Nephron (organoid): ENCODE results near the gene TXNRD3.

Experiments
- H3K27ac Mint-ChIP-seq, 3 experiments: 2 replicates each; pipeline ENCODE4 v1.8.0; 2020; ENCODE audit warnings: mixed read lengths in 3 of 3, mild to moderate bottlenecking in 2 of 3, moderate library complexity in 1 of 3
- H3K27me3 Mint-ChIP-seq: 2 replicates; pipeline ENCODE4 v1.8.0; 2021; ENCODE audit warnings: low read depth, mild to moderate bottlenecking, moderate library complexity, mixed read lengths
- H3K36me3 Mint-ChIP-seq: 2 replicates; pipeline ENCODE4 v1.8.0; 2020; ENCODE audit warnings: low read depth, mixed read lengths
- H3K4me1 Mint-ChIP-seq: 2 replicates; pipeline ENCODE4 v1.8.0; 2020; ENCODE audit warnings: mixed read lengths
- H3K4me3 Mint-ChIP-seq, 3 experiments: 2 replicates each; pipeline ENCODE4 v1.8.0; 2020; ENCODE audit warnings: mild to moderate bottlenecking in 3 of 3, mixed read lengths in 3 of 3, moderate library complexity in 2 of 3
- H3K9me3 Mint-ChIP-seq: 2 replicates; pipeline ENCODE4 v1.8.0; 2020; ENCODE audit warnings: mixed read lengths
- TF ChIP-seq, protein P1 (sequence below), 3 experiments: fragments of 200-600 bp; sonication (generic); IDR thresholded peaks; one replicate each; pipeline ENCODE4 v1.5.0; 2021; ENCODE audit warnings: antibody characterized with exemption in 3 of 3; ENCODE audit not compliant: unreplicated experiment in 3 of 3

TXNRD3 gene

DNA sequence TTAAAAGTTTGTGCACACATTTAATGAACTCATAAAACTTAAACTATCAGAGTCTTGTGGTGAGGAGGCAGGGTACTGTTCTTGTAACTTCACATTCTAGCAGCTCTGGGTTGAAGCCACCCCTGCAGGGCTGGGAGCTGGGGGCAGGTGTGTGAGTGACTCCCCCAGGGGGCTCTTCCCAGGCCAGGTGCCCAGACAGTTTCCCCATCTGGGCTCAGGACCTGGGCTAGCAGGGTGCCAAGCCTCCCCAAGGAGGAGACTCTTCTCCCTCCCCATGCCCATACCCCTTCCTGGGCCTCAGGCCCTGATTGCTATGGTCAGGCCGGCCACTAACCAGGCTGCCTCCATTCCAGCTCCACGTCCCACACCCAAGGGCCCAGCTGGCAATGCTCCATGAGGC lies 27.1 kb upstream of the TXNRD3 start:
- peaks cover 33% of the 10 kb centered on the region for H3K27me3 Mint-ChIP-seq
- no peaks in the 10 kb centered on the region for H3K36me3 Mint-ChIP-seq
- TF ChIP-seq, protein P1, sequence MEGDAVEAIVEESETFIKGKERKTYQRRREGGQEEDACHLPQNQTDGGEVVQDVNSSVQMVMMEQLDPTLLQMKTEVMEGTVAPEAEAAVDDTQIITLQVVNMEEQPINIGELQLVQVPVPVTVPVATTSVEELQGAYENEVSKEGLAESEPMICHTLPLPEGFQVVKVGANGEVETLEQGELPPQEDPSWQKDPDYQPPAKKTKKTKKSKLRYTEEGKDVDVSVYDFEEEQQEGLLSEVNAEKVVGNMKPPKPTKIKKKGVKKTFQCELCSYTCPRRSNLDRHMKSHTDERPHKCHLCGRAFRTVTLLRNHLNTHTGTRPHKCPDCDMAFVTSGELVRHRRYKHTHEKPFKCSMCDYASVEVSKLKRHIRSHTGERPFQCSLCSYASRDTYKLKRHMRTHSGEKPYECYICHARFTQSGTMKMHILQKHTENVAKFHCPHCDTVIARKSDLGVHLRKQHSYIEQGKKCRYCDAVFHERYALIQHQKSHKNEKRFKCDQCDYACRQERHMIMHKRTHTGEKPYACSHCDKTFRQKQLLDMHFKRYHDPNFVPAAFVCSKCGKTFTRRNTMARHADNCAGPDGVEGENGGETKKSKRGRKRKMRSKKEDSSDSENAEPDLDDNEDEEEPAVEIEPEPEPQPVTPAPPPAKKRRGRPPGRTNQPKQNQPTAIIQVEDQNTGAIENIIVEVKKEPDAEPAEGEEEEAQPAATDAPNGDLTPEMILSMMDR (IDR thresholded peaks at IDR 0.05; ENCODE audit: unreplicated experiment in 3 of 3) = no peak
- H3K4me3 Mint-ChIP-seq = no peak overlapping the region
- H3K4me1 Mint-ChIP-seq = peaks cover 63% of the 10 kb centered on the region
- no peak overlapping the region for H3K27ac Mint-ChIP-seq
- H3K9me3 Mint-ChIP-seq = no peaks in the 10 kb centered on the region

DNA sequence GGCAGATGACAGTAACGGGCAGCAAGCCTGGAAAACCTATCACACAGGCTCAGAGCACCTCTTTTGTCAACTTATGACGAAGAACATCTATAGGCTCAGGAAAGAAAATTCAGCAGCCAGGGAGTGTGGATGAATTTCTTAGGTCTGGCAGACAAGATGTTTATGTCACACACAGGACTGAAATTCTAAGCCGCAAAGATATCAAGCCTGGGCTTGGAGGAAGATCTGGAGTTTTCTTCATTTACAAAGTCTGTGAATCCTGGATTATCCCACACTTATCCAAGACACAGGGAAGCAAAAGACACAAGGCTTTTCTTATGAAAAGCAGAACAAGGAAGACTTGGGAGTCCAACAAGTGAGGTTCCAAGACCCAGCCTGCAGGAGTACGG lies 25.7 kb upstream of the TXNRD3 start:
- Mint-ChIP-seq H3K27me3 (peaks cover 42% of the 10 kb centered on the region), H3K4me3 (no peak overlapping the region), H3K9me3 (no peaks in the 10 kb centered on the region), H3K27ac (peak overlapping the region in 2 of 3 experiments; percentile 6 to 24), H3K4me1 (peaks cover 62% of the 10 kb centered on the region), H3K36me3 (no peaks in the 10 kb centered on the region)
- TF ChIP-seq, protein P1 (IDR thresholded peaks at IDR 0.05; ENCODE audit: unreplicated experiment in 3 of 3) = no peak

DNA sequence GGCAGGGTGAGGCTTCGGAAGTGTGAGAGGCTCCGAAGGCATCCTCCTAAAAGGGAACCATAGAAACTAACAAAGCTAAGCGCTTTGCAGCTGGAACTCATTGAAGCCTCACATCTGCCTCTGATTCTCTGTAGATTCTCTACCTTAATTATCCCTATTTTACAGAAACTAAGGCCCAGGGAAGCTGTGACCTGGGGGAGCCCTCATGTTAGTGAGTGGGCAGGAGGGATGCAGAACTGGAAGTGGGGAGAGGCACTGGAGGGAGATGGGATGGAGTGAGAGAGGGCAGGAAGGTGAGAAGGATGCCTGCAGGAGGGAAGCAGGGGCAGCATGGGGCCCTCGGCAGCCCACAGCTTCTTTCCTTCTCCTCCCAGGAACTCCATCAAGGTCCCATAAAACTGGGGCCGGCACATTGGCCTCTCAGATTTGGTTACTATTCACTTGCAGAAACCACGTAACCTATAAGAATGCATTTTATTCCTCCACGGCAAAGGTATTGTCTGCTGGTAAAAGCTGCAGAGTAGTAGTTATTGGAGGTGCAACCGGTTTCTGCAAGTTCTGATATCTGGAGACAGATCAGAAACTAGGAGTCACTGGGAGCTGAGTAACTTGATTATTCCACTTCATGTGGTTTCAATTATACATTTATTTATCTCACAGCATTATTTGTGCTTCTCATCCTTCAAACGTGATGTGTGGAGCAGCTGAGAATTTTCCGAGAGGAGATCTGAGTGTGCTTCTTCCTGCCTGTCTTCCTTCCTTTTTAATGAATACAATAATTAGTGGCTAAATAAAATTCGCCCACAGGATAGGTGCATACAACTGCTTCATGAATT lies 25.1 kb upstream of the TXNRD3 start:
- TF ChIP-seq, protein P1 (IDR thresholded peaks at IDR 0.05; ENCODE audit: unreplicated experiment in 3 of 3) = no peak
- Mint-ChIP-seq H3K27ac (peak overlapping the region; percentile 24 to 65 (median 54)), H3K27me3 (peaks cover 42% of the 10 kb centered on the region), H3K4me3 (no peak overlapping the region), H3K4me1 (peaks cover 56% of the 10 kb centered on the region), H3K36me3 (no peaks in the 10 kb centered on the region), H3K9me3 (no peaks in the 10 kb centered on the region)

DNA sequence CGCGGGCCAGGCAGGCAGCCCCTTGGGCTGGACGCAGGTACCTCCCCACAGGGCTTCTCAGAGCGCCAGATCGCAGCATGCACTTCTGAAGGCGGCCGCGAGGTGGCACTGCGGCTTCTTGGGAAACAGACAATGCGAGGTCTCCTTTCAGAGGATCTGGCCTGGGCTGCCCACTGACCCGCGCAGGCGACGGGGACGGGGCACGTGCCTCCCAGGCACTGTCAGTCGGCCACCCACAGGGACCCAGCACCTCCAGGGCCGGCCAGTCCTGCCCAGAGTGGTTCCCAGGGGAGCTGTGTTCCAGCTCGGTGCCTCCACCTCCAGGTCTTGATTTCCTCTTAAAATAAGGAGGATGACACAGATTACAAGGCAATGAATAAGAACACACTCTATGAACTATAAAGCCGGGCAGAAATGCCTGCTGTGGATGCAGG lies 24.4 kb upstream of the TXNRD3 start:
- Mint-ChIP-seq H3K4me3 (peak overlapping the region in 1 of 3 experiments; percentile 15), H3K9me3 (peaks cover 6% of the 10 kb centered on the region), H3K36me3 (no peaks in the 10 kb centered on the region), H3K27me3 (peaks cover 42% of the 10 kb centered on the region), H3K4me1 (peaks cover 49% of the 10 kb centered on the region), H3K27ac (peak overlapping the region in 2 of 3 experiments; percentile 54 to 65)
- TF ChIP-seq, protein P1 (IDR thresholded peaks at IDR 0.05; ENCODE audit: unreplicated experiment in 3 of 3) = peak; percentile 97 to 98 (median 98)

DNA sequence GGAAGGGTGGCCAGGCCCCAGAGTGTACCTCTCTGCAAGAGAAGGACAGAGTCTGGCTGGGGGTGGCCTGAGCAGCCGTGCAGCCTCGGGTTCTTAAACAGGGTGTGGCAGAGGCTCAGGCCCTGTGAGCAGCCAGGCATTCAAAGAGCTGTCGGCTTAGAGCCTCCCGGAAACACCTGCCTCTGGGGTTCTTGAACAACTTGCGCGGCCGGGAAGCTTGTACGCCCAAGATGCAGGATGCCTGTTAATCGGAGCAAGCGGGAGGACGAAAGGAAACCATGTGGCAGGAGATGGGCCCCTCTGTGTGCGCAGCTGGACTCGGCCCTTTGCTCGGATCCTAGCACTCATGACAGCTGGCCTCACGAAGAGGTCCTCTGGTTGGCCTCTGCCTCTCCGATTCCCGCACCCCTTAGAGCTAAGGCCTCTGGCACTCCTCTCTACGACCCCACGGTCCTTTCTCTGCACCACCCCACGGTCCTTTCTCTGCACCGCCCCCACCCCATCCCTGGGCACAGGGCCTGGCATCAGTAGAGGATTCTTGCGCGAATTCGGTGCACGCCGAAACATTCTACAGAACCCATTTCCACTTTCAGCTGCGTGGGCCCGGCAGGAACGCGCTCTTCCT lies 23.9 kb upstream of the TXNRD3 start:
- peaks cover 6% of the 10 kb centered on the region for H3K9me3 Mint-ChIP-seq
- TF ChIP-seq, protein P1 (IDR thresholded peaks at IDR 0.05; ENCODE audit: unreplicated experiment in 3 of 3) = no peak
- H3K4me3 Mint-ChIP-seq = no peak overlapping the region
- peaks cover 44% of the 10 kb centered on the region for H3K4me1 Mint-ChIP-seq
- peaks cover 42% of the 10 kb centered on the region for H3K27me3 Mint-ChIP-seq
- H3K36me3 Mint-ChIP-seq = no peaks in the 10 kb centered on the region
- H3K27ac Mint-ChIP-seq = no peak overlapping the region
